Tibial nerve (tissue), 4 donors: ENCODE measurements around the gene SLC20A1. TPM values are rescaled to one million over a fixed set of nuclear protein-coding genes. Genes with fewer than 3 reads are reported as not detected.

Experiments used
- DNase-seq, 2 donors: peaks; one replicate each; pipeline ENCODE4 v3.0.0-alpha.2; 2019; ENCODE audit warnings: low spot score in 2 of 2
- H3K27ac ChIP-seq, 4 donors: fragments of 200-600 bp; sonication (generic) in 3 of 4; one replicate each; pipeline ENCODE4 v1.5.1; 2017 to 2019; ENCODE audit warnings: mild to moderate bottlenecking in 1 of 4
- H3K27me3 ChIP-seq, 2 donors: fragments of 200-600 bp; sonication (generic) in 1 of 2; one replicate each; pipeline versions ENCODE4 v1.5.1 to v1.6.0; 2017 to 2019
- H3K36me3 ChIP-seq, 3 donors: fragments of 200-600 bp; sonication (generic); one replicate each; pipeline ENCODE4 v1.5.1; 2018 to 2019
- H3K4me1 ChIP-seq, 4 donors: fragments of 200-600 bp; sonication (generic) in 3 of 4; one replicate each; pipeline ENCODE4 v1.5.1; 2017 to 2019
- H3K4me3 ChIP-seq, 4 donors: fragments of 200-600 bp; sonication (generic) in 3 of 4; one replicate each; pipeline ENCODE4 v1.5.1; 2017 to 2019; ENCODE audit warnings: mild to moderate bottlenecking in 1 of 4, moderate library complexity in 1 of 4
- H3K9me3 ChIP-seq, 4 donors: fragments of 200-600 bp; sonication (generic) in 3 of 4; one replicate each; pipeline ENCODE4 v1.5.1; 2017 to 2019
- CTCF ChIP-seq, 5 experiments: fragments of 200-600 bp in 3 of 5; fragments of 450-650 bp in 2 of 5; sonication (generic) in 3 of 5; IDR thresholded peaks; one replicate each; pipeline ENCODE4 v1.5.1; 2016 to 2019; ENCODE audit warnings: antibody characterized with exemption in 5 of 5, mild to moderate bottlenecking in 3 of 5, moderate library complexity in 2 of 5
- EP300 ChIP-seq, 2 donors: sonication (generic); formaldehyde crosslinking; IDR thresholded peaks; one replicate each; pipeline ENCODE4 v1.6.1; 2017; ENCODE audit warnings: antibody characterized with exemption in 2 of 2, mild to moderate bottlenecking in 1 of 2
- POLR2A ChIP-seq, 2 donors: fragments of 450-650 bp; IDR thresholded peaks; one replicate each; pipeline ENCODE4 v1.6.1; 2017; ENCODE audit warnings: antibody characterized with exemption in 2 of 2, mild to moderate bottlenecking in 2 of 2, moderate library complexity in 2 of 2
- WGBS, 2 donors: methylation state at CpG; one replicate each; pipeline ENCODE4 v1.1.5; 2018; 5-methylcytosine and 5-hydroxymethylcytosine counted together
- total RNA-seq, 4 donors: library from RNA; depleted of rRNA; stranded (reverse); fragments of >200 nt; gene quantifications; one replicate each; pipeline ENCODE4 v1.1.0, GENCODE V29; 2016

Gene SLC20A1
- total RNA-seq, 4 donors from 2014 or later: 19.3 to 50.5 (median 32.8) TPM

DNA sequence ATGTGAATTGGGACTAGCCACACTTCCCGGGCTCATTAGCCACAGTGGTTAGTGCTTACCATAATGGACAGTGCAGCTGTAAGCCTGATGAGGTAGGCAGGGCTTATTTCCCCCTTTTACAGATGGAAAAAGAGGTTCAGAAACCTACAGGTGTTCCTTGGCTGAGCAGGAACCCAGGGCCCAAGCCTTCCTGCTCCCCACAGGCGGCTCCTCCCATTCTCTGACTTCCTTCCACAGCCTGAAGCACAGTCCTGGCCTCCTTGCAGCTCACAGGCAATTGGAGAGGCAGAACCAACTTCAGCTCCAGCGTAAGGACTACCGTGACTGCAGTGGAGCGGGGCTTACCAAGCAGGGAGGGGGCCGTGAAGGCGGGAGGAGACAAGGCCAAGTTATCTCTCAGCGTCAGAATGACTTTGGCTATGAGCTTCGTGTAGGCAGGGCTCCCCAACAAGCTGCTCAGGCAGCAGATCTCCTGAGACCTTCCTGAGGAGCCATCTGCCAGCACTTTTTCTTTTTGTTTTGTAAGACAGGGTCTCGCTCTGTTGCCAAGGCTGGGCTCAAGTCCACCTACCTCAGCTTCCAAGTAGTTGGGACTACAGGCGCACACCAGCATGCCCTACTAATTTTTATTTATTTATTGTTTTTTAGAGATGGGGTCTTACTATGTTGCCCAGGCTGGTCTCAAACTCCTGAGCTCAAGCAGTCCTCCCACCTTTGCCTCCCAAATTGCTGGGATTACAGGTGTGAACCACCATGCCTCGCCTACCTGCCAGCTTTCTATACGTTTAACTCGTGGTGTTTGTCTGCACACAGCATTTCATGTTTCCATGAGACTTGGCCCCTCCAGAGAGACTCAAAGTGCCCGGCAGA is 40.8 kb downstream of the SLC20A1 start:
- Histone ChIP-seq H3K36me3 (no peaks in the 10 kb centered on the region), H3K27me3 (no peaks in the 10 kb centered on the region), H3K27ac (no peak overlapping the region), H3K4me3 (no peak overlapping the region), H3K9me3 (no peaks in the 10 kb centered on the region), H3K4me1 (no peaks in the 10 kb centered on the region)
- 72 to 75% methylated on average over 14 to 15 of the region's 15 CpGs for WGBS, 2 donors
- TF ChIP-seq CTCF (IDR thresholded peaks at IDR 0.05): no peak
- no peak for TF ChIP-seq EP300 (IDR thresholded peaks at IDR 0.05)
- TF ChIP-seq POLR2A (IDR thresholded peaks at IDR 0.05): no peak
- no peak for DNase-seq

DNA sequence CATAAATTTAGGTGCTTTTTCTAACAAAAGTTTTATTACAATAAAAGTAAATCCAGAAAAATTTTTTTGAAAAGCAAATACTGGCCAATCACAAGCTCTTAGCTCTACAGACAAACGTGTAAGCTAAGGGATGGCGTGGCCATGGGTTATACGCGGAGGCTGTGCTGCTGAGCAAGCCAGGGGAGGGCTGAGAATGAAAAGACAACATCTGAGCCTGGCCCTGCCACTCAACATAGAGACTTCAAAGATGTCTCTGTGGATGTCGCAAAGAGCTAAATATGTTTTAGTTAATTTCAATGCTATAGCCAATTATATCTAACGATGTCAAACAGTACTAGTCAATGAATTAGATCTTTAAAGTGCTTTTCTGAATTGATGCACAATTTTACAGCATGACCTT is 41.8 kb downstream of the SLC20A1 start:
- 74 to 82% methylated on average over 6 of the region's 6 CpGs for WGBS, 2 donors

GRCh38 chr2:112688086-112688880 is 42.5 kb downstream of the SLC20A1 start:
- Histone ChIP-seq H3K4me3 (no peak overlapping the region), H3K27me3 (no peaks in the 10 kb centered on the region), H3K9me3 (no peaks in the 10 kb centered on the region), H3K36me3 (no peaks in the 10 kb centered on the region), H3K27ac (no peak overlapping the region), H3K4me1 (peaks cover 0 to 7% (median 2%) of the 10 kb centered on the region in 4 donors)
- 85 to 86% methylated on average over 14 of the region's 14 CpGs for WGBS, 2 donors
- TF ChIP-seq CTCF (IDR thresholded peaks at IDR 0.05): no peak
- no peak for TF ChIP-seq POLR2A (IDR thresholded peaks at IDR 0.05)
- no peak for TF ChIP-seq EP300 (IDR thresholded peaks at IDR 0.05)
- no peak for DNase-seq

More for the DNA sequence above, 41.8 kb downstream of the SLC20A1 start:
- H3K9me3 ChIP-seq: no peaks in the 10 kb centered on the region
- H3K4me3 ChIP-seq: no peak overlapping the region
- peaks cover 0 to 4% (median under 1%) of the 10 kb centered on the region in 4 donors for H3K4me1 ChIP-seq
- H3K27me3 ChIP-seq: no peaks in the 10 kb centered on the region
- TF ChIP-seq POLR2A (IDR thresholded peaks at IDR 0.05) (no peak), EP300 (IDR thresholded peaks at IDR 0.05) (no peak), CTCF (IDR thresholded peaks at IDR 0.05) (no peak)
- no peaks in the 10 kb centered on the region for H3K36me3 ChIP-seq
- H3K27ac ChIP-seq: no peak overlapping the region
- DNase-seq: no peak

- 55 to 56% methylated on average over 9 of the region's 9 CpGs for WGBS, 2 donors
- no peak overlapping the region for H3K27ac ChIP-seq
Measured at GRCh38 chr2:112690853-112691401, 45.2 kb downstream of the SLC20A1 start.

More at GRCh38 chr2:112690853-112691401, 45.2 kb downstream of the SLC20A1 start:
- DNase-seq: peak in 1 of 2 donors; percentile 46
- no peaks in the 10 kb centered on the region for H3K9me3 ChIP-seq
- H3K36me3 ChIP-seq: no peaks in the 10 kb centered on the region
- no peak overlapping the region for H3K4me3 ChIP-seq
- peaks cover 0 to 7% (median 2%) of the 10 kb centered on the region in 4 donors for H3K4me1 ChIP-seq
- no peak for TF ChIP-seq POLR2A (IDR thresholded peaks at IDR 0.05)
- TF ChIP-seq EP300 (IDR thresholded peaks at IDR 0.05): no peak
- TF ChIP-seq CTCF (IDR thresholded peaks at IDR 0.05): peak; percentile 23 to 69 (median 57)
- H3K27me3 ChIP-seq: no peaks in the 10 kb centered on the region
